Suprapubic skin (tissue), 4 donors: ENCODE data around the gene MAP2K3.

Experiments
- CTCF ChIP-seq, 2 donors: fragments of 200-600 bp in 1 of 2; fragments of 450-650 bp in 1 of 2; sonication (generic) in 1 of 2; IDR thresholded peaks; one replicate each; pipeline ENCODE4 v1.5.1; 2016 to 2019; ENCODE audit warnings: antibody characterized with exemption in 2 of 2, mild to moderate bottlenecking in 1 of 2, moderate library complexity in 1 of 2
- EP300 ChIP-seq: sonication (generic); formaldehyde crosslinking; IDR thresholded peaks from one replicate; pipeline ENCODE4 v1.6.1; 2017; ENCODE audit warnings: antibody characterized with exemption
- POLR2A ChIP-seq, 2 donors: fragments of 450-650 bp; IDR thresholded peaks; one replicate each; pipeline ENCODE4 v1.6.1; 2017; ENCODE audit warnings: antibody characterized with exemption in 2 of 2, mild to moderate bottlenecking in 2 of 2, moderate library complexity in 2 of 2
- POLR2AphosphoS5 ChIP-seq, 3 donors: sonication (generic); formaldehyde crosslinking; IDR thresholded peaks; one replicate each; pipeline ENCODE4 v1.6.1; 2017; ENCODE audit warnings: antibody characterized with exemption in 3 of 3

- no peak for TF ChIP-seq CTCF (IDR thresholded peaks at IDR 0.05)
- TF ChIP-seq POLR2AphosphoS5 (IDR thresholded peaks at IDR 0.05) = no peak
- no peak for TF ChIP-seq POLR2A (IDR thresholded peaks at IDR 0.05)
- no peak for TF ChIP-seq EP300
Observed at GRCh38 chr17:21263376-21263775, 21.1 kb upstream of the MAP2K3 start.
